H9 (cell line): ENCODE data around the gene GPR12. TPM values are rescaled to one million over a fixed set of nuclear protein-coding genes. Genes with fewer than 3 reads are reported as not detected.

Experiments used
- DNase-seq: peaks from one replicate; pipeline ENCODE4 v3.0.0-alpha.2; 2017
- H2AFZ ChIP-seq: one replicate; pipeline ENCODE4 v1.6.1; 2013; ENCODE audit warnings: mild to moderate bottlenecking, low read length, control low read depth, moderate library complexity
- H2AK5ac ChIP-seq: 2 replicates; pipeline ENCODE4 v1.6.1; 2013; ENCODE audit warnings: low read length, control low read depth, mixed read lengths; ENCODE audit not compliant: insufficient read length
- H2BK120ac ChIP-seq: one replicate; pipeline ENCODE4 v1.6.1; 2013; ENCODE audit warnings: low read depth, mild to moderate bottlenecking, low read length, control low read depth, inconsistent platforms; ENCODE audit not compliant: poor library complexity, severe bottlenecking
- H2BK12ac ChIP-seq: 2 replicates; pipeline ENCODE4 v1.6.1; 2013; ENCODE audit warnings: low read length, control low read depth, mixed read lengths, low read depth; ENCODE audit not compliant: insufficient read length
- H2BK15ac ChIP-seq: 2 replicates; pipeline ENCODE4 v1.6.1; 2013; ENCODE audit warnings: low read depth, low read length, control low read depth
- H2BK20ac ChIP-seq: one replicate; pipeline ENCODE4 v1.6.1; 2013; ENCODE audit warnings: low read depth, mild to moderate bottlenecking, low read length, control low read depth, inconsistent platforms; ENCODE audit not compliant: poor library complexity, severe bottlenecking
- H2BK5ac ChIP-seq: 2 replicates; pipeline ENCODE4 v1.6.1; 2013; ENCODE audit warnings: low read length, control low read depth, mixed read lengths; ENCODE audit not compliant: insufficient read length
- H3K14ac ChIP-seq: 2 replicates; pipeline ENCODE4 v1.6.1; 2013; ENCODE audit warnings: low read length, control low read depth; ENCODE audit not compliant: insufficient read depth
- H3K18ac ChIP-seq: 2 replicates; pipeline ENCODE4 v1.6.1; 2013; ENCODE audit warnings: low read depth, mild to moderate bottlenecking, mixed read lengths, low read length, control low read depth; ENCODE audit not compliant: insufficient read length
- H3K23ac ChIP-seq: 2 replicates; pipeline ENCODE4 v1.6.1; 2013; ENCODE audit warnings: low read length, control low read depth, mixed read lengths, low read depth; ENCODE audit not compliant: insufficient read length
- H3K23me2 ChIP-seq: 2 replicates; pipeline ENCODE4 v1.6.1; 2013; ENCODE audit warnings: low read depth, mild to moderate bottlenecking, mixed read lengths, low read length, control low read depth; ENCODE audit not compliant: insufficient read length, poor library complexity, severe bottlenecking
- H3K27ac ChIP-seq: 2 replicates; pipeline ENCODE4 v1.5.1; 2013; ENCODE audit warnings: low read length, control low read depth, mixed read lengths, low read depth; ENCODE audit not compliant: insufficient read length
- H3K27me3 ChIP-seq: 2 replicates; pipeline ENCODE4 v1.6.1; 2013; ENCODE audit warnings: low read length, control low read depth, inconsistent platforms; ENCODE audit not compliant: insufficient read depth
- H3K4ac ChIP-seq: 2 replicates; pipeline ENCODE4 v1.6.1; 2013; ENCODE audit warnings: low read depth, mild to moderate bottlenecking, control low read depth, inconsistent platforms, low read length, moderate library complexity
- H3K4me1 ChIP-seq: 2 replicates; pipeline ENCODE4 v1.6.1; 2013; ENCODE audit warnings: low read length, control low read depth, inconsistent platforms; ENCODE audit not compliant: insufficient read depth
- H3K4me2 ChIP-seq: 2 replicates; pipeline ENCODE4 v1.6.1; 2013; ENCODE audit warnings: low read length, control low read depth, mixed read lengths; ENCODE audit not compliant: insufficient read length, insufficient read depth
- H3K56ac ChIP-seq: 2 replicates; pipeline ENCODE4 v1.6.1; 2013; ENCODE audit warnings: low read depth, mild to moderate bottlenecking, mixed read lengths, low read length, control low read depth; ENCODE audit not compliant: insufficient read length
- H3K79me1 ChIP-seq: 2 replicates; pipeline ENCODE4 v1.6.1; 2013; ENCODE audit warnings: low read depth, mild to moderate bottlenecking, moderate library complexity, low read length, control low read depth, inconsistent platforms; ENCODE audit not compliant: insufficient read depth, poor library complexity, severe bottlenecking
- H3K79me2 ChIP-seq: 2 replicates; pipeline ENCODE4 v1.6.1; 2013; ENCODE audit warnings: low read length, control low read depth, inconsistent platforms; ENCODE audit not compliant: insufficient read depth
- H3K9ac ChIP-seq: 2 replicates; pipeline ENCODE4 v1.6.1; 2013; ENCODE audit warnings: low read length, control low read depth, mixed read lengths; ENCODE audit not compliant: insufficient read length; ENCODE audit errors: extremely low read depth
- H3K9me3 ChIP-seq: one replicate; pipeline ENCODE4 v1.6.1; 2013; ENCODE audit warnings: low read depth, low read length, inconsistent platforms; ENCODE audit not compliant: control insufficient read depth
- H3T11ph ChIP-seq: one replicate; pipeline ENCODE4 v1.6.1; 2013; ENCODE audit warnings: mild to moderate bottlenecking, low read length, control low read depth, inconsistent platforms
- H4K20me1 ChIP-seq: one replicate; pipeline ENCODE4 v1.6.1; 2013; ENCODE audit not compliant: control insufficient read depth, insufficient read length, insufficient read depth
- H4K5ac ChIP-seq: 2 replicates; pipeline ENCODE4 v1.6.1; 2013; ENCODE audit warnings: low read depth, mild to moderate bottlenecking, mixed read lengths, low read length, control low read depth; ENCODE audit not compliant: insufficient read length
- H4K8ac ChIP-seq: replicated peaks from 2 replicates; pipeline ENCODE4 v1.6.1; 2013; ENCODE audit warnings: low read length, control low read depth, mixed read lengths, low read depth; ENCODE audit not compliant: insufficient read length
- H4K91ac ChIP-seq: 2 replicates; pipeline ENCODE4 v1.6.1; 2013; ENCODE audit warnings: low read depth, mild to moderate bottlenecking, moderate library complexity, mixed read lengths, low read length, control low read depth; ENCODE audit not compliant: insufficient read length
- H3K27ac Mint-ChIP-seq, 3 experiments: 2 replicates in 2 of 3; 3 replicates in 1 of 3; pipeline ENCODE4 v1.8.0; 2020 to 2021; ENCODE audit warnings: mixed read lengths in 3 of 3, mild to moderate bottlenecking in 1 of 3, moderate library complexity in 1 of 3
- H3K27me3 Mint-ChIP-seq: 2 replicates; pipeline ENCODE4 v1.8.0; 2021; ENCODE audit warnings: low read depth, mild to moderate bottlenecking, moderate library complexity, mixed read lengths
- H3K36me3 Mint-ChIP-seq, 3 experiments: 2 replicates in 2 of 3; 3 replicates in 1 of 3; pipeline ENCODE4 v1.8.0; 2020 to 2021; ENCODE audit warnings: low read depth in 3 of 3, mixed read lengths in 3 of 3; ENCODE audit not compliant: insufficient read depth in 1 of 3
- H3K4me1 Mint-ChIP-seq, 2 experiments: 2 replicates each; pipeline ENCODE4 v1.8.0; 2020; ENCODE audit warnings: mixed read lengths in 2 of 2
- H3K4me3 Mint-ChIP-seq, 2 experiments: 2 replicates in 1 of 2; 3 replicates in 1 of 2; pipeline ENCODE4 v1.8.0; 2020 to 2021; ENCODE audit warnings: mild to moderate bottlenecking in 2 of 2, mixed read lengths in 2 of 2, moderate library complexity in 1 of 2
- H3K9me3 Mint-ChIP-seq, 2 experiments: 2 replicates in 1 of 2; 3 replicates in 1 of 2; pipeline ENCODE4 v1.8.0; 2020; ENCODE audit warnings: mild to moderate bottlenecking in 2 of 2, mixed read lengths in 2 of 2, moderate library complexity in 1 of 2
- WGBS: extraction: QIAGEN DNeasy Blood & Tissue Kit; methylation state at CpG from one replicate; pipeline ENCODE4 v1.1.7; 2013; ENCODE audit warnings: missing lambda C conversion rate, low lambda C conversion rate, mixed read lengths; ENCODE audit not compliant: insufficient read length; ENCODE audit errors: extremely low coverage; 5-methylcytosine and 5-hydroxymethylcytosine counted together
- total RNA-seq: library from RNA; stranded (reverse); gene quantifications from 2 replicates; pipeline ENCODE4 v1.2.1, GENCODE V29; 2021
- TF ChIP-seq, protein P1 (sequence below): fragments of 200-600 bp; sonication (generic); conservative IDR thresholded peaks from 3 replicates; pipeline ENCODE4 v1.8.0; 2021; ENCODE audit warnings: antibody characterized with exemption, mild to moderate bottlenecking

Gene GPR12
- total RNA-seq, 1 experiment from 2014 or later = not detected

DNA sequence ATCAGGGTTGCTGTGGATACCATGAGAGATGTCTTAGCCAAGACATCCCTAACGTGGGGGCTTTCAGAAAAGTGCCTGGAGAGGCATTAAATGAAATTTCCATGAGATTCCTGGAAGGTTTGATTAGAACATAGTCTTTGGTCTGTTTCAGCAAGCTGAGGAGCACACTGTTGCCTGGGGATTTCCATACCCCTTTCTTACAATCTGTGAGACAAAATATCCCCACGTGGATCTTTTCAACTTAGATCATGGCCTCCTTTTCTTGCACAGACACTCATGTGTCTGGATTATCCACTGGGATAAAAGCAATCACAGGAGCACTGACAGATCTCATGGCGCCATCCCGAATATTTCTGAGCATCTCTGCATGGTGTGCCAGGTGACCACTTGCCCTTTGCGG is 41.7 kb downstream of the GPR12 start:
- H3K27me3 Mint-ChIP-seq = no peaks in the 10 kb centered on the region
- no peak overlapping the region for H3K4me3 Mint-ChIP-seq
- Histone ChIP-seq H3K4me1 (no peaks in the 10 kb centered on the region), H2BK15ac (no peak overlapping the region), H3K23me2 (no peaks in the 10 kb centered on the region), H3K9ac (no peak overlapping the region), H4K20me1 (peaks cover 4% of the 10 kb centered on the region), H4K91ac (no peak overlapping the region), H3K18ac (no peak overlapping the region), H3K27me3 (no peaks in the 10 kb centered on the region), H3K27ac (no peak overlapping the region), H2AFZ (no peak overlapping the region), H3T11ph (no peak overlapping the region), H3K14ac (no peak overlapping the region), H2AK5ac (no peak overlapping the region), H4K8ac (no peak overlapping the region), H2BK5ac (no peak overlapping the region), H3K23ac (no peak overlapping the region), H2BK120ac (no peak overlapping the region), H3K79me1 (no peaks in the 10 kb centered on the region), H3K56ac (no peak overlapping the region), H3K4ac (no peak overlapping the region), H3K4me2 (no peak overlapping the region), H3K9me3 (peaks cover 4% of the 10 kb centered on the region), H3K79me2 (no peaks in the 10 kb centered on the region), H2BK20ac (no peak overlapping the region), H2BK12ac (no peak overlapping the region), H4K5ac (no peak overlapping the region)
- DNase-seq = no peak
- WGBS = no CpG with 5 or more reads among the region's 5 CpGs
- no peak overlapping the region for H3K27ac Mint-ChIP-seq
- H3K4me1 Mint-ChIP-seq = peaks cover 3 to 6% of the 10 kb centered on the region in 2 experiments; a peak in 1 of 4 replicates
- TF ChIP-seq, protein P1, sequence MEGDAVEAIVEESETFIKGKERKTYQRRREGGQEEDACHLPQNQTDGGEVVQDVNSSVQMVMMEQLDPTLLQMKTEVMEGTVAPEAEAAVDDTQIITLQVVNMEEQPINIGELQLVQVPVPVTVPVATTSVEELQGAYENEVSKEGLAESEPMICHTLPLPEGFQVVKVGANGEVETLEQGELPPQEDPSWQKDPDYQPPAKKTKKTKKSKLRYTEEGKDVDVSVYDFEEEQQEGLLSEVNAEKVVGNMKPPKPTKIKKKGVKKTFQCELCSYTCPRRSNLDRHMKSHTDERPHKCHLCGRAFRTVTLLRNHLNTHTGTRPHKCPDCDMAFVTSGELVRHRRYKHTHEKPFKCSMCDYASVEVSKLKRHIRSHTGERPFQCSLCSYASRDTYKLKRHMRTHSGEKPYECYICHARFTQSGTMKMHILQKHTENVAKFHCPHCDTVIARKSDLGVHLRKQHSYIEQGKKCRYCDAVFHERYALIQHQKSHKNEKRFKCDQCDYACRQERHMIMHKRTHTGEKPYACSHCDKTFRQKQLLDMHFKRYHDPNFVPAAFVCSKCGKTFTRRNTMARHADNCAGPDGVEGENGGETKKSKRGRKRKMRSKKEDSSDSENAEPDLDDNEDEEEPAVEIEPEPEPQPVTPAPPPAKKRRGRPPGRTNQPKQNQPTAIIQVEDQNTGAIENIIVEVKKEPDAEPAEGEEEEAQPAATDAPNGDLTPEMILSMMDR = no peak
- H3K9me3 Mint-ChIP-seq = peaks cover 8 to 10% of the 10 kb centered on the region in 2 experiments; a peak in 4 of 5 replicates
- peaks cover 0 to 5% (median 0%) of the 10 kb centered on the region in 3 experiments; a peak in 1 of 7 replicates for H3K36me3 Mint-ChIP-seq
